CD4-positive, alpha-beta T cell (primary cell): ENCODE data around the gene CPNE9. TPM values are rescaled to one million over a fixed set of nuclear protein-coding genes. Genes with fewer than 3 reads are reported as not detected.

ENCODE experiments used
- ATAC-seq: fragments of 200-7000 bp; cut with Tn5 transposase; one replicate; pipeline ENCODE4 v1.10.0; 2022; ENCODE audit warnings: mild to moderate bottlenecking; ENCODE audit not compliant: poor library complexity
- CTCF ChIA-PET: fragments of 350-600 bp; sonication (Branson Sonifier 250); formaldehyde crosslinking; loops from one replicate; lab custom pipeline; 2021; ENCODE audit warnings: antibody characterized with exemption, inconsistent platforms; lab: Charles Lee
- POLR2A ChIA-PET: fragments of 350-600 bp; sonication (Branson Sonifier 250); formaldehyde crosslinking; loops from one replicate; lab custom pipeline; 2021; ENCODE audit warnings: antibody characterized with exemption, inconsistent platforms; lab: Charles Lee
- DNase-seq, 14 experiments: peaks; one replicate each; pipeline ENCODE4 v3.0.0-alpha.2; 2013 to 2020; ENCODE audit warnings: mixed read lengths in 2 of 14
- H3K27ac ChIP-seq, 2 donors: one replicate each; pipeline versions ENCODE4 v1.5.1 to v1.7.0; 2013; ENCODE audit warnings: low read length in 2 of 2, low read depth in 1 of 2, mild to moderate bottlenecking in 1 of 2
- H3K27me3 ChIP-seq, 2 experiments: 1 replicate in 1 of 2; 2 replicates in 1 of 2; pipeline versions ENCODE4 v1.6.1 to v1.7.0; 2013; ENCODE audit warnings: low read length in 2 of 2, control low read depth in 1 of 2, mild to moderate bottlenecking in 1 of 2, moderate library complexity in 1 of 2; ENCODE audit not compliant: insufficient read depth in 2 of 2, control insufficient read depth in 1 of 2
- H3K36me3 ChIP-seq: one replicate; pipeline ENCODE4 v1.6.1; 2013; ENCODE audit warnings: low read length, control low read depth; ENCODE audit not compliant: insufficient read depth
- H3K4me1 ChIP-seq: one replicate; pipeline ENCODE4 v1.6.1; 2013; ENCODE audit warnings: low read length, control low read depth; ENCODE audit not compliant: insufficient read depth
- H3K4me3 ChIP-seq: one replicate; pipeline ENCODE4 v1.5.1; 2013; ENCODE audit warnings: mild to moderate bottlenecking, low read length, moderate library complexity
- H3K9me3 ChIP-seq, 2 experiments: 1 replicate in 1 of 2; 2 replicates in 1 of 2; pipeline versions ENCODE4 v1.6.1 to v1.7.0; 2013; ENCODE audit warnings: low read length in 2 of 2, mild to moderate bottlenecking in 2 of 2, control low read depth in 1 of 2, moderate library complexity in 1 of 2; ENCODE audit not compliant: control insufficient read depth in 1 of 2, insufficient read depth in 1 of 2
- H3K27ac Mint-ChIP-seq: one replicate; pipeline ENCODE4 v1.8.0; 2020; ENCODE audit warnings: mixed read lengths
- H3K27me3 Mint-ChIP-seq: one replicate; pipeline ENCODE4 v1.8.0; 2021; ENCODE audit warnings: mixed read lengths
- H3K36me3 Mint-ChIP-seq: one replicate; pipeline ENCODE4 v1.8.0; 2021; ENCODE audit warnings: low read depth, mixed read lengths
- H3K4me1 Mint-ChIP-seq: one replicate; pipeline ENCODE4 v1.8.0; 2021; ENCODE audit warnings: low read depth, mixed read lengths
- H3K4me3 Mint-ChIP-seq: one replicate; pipeline ENCODE4 v1.8.0; 2020; ENCODE audit warnings: mild to moderate bottlenecking, mixed read lengths
- H3K9me3 Mint-ChIP-seq: one replicate; pipeline ENCODE4 v1.8.0; 2020; ENCODE audit warnings: mixed read lengths
- CTCF ChIP-seq: fragments of 200-600 bp; IDR thresholded peaks from one replicate; pipeline ENCODE4 v1.8.0; 2022; ENCODE audit warnings: antibody characterized with exemption, mild to moderate bottlenecking
- intact Hi-C, 2 experiments: fragments of 100-400 bp; cut with DNase I in 1 of 2; cut with micrococcal nuclease in 1 of 2; formaldehyde crosslinking; loops; one replicate each; pipeline versions ENCODE4 v1.15.1 to v1.9.0; 2023 to 2025; cut with DNase I, micrococcal nuclease
- total RNA-seq, 174 experiments: library from RNA in 2 of 174; stranded (reverse) in 2 of 174; gene quantifications; one replicate each; pipeline ENCODE4 v1.2.3 and lab custom pipeline; 2021 to 2026

Gene CPNE9
- total RNA-seq, 2 experiments from 2014 or later = 0.33 to 0.45 TPM

- no peak for ATAC-seq
- no peak overlapping the region for H3K4me3 ChIP-seq
- no peak overlapping the region for H3K4me3 Mint-ChIP-seq
- H3K9me3 Mint-ChIP-seq = no peaks in the 10 kb centered on the region
- peaks cover 12% of the 10 kb centered on the region for H3K4me1 Mint-ChIP-seq
- H3K27me3 ChIP-seq = peaks cover 15 to 17% of the 10 kb centered on the region in 2 experiments
- no peak for DNase-seq
- no peak for TF ChIP-seq CTCF
- peaks cover 0 to 17% of the 10 kb centered on the region in 2 experiments for H3K9me3 ChIP-seq
- H3K4me1 ChIP-seq = peaks cover 14% of the 10 kb centered on the region
- ChIA-PET POLR2A (interaction anchor here (1.7 kb wide), 1 partner anchor 29 kb away, joined by 5 read pairs; the partner anchor contains the start of gene BRPF1), CTCF (no interaction called here)
- H3K36me3 Mint-ChIP-seq = peaks cover 57% of the 10 kb centered on the region
- H3K27me3 Mint-ChIP-seq = peaks cover 33% of the 10 kb centered on the region
- H3K27ac Mint-ChIP-seq = no peak overlapping the region
- H3K27ac ChIP-seq = no peak overlapping the region
- H3K36me3 ChIP-seq = peaks cover 44% of the 10 kb centered on the region
- intact Hi-C loops = no loop called here
Observed at GRCh38 chr3:9701711-9702110, 1.9 kb upstream of the CPNE9 start.

GRCh38 chr3:9703240-9703639 is 393 bp upstream of the CPNE9 start:
- DNase-seq = no peak
- peaks cover 12% of the 10 kb centered on the region for H3K4me1 Mint-ChIP-seq
- intact Hi-C loops = no loop called here
- ChIA-PET POLR2A (no interaction called here), CTCF (no interaction called here)
- no peak for TF ChIP-seq CTCF
- H3K9me3 Mint-ChIP-seq = no peaks in the 10 kb centered on the region
- H3K4me3 Mint-ChIP-seq = no peak overlapping the region
- peaks cover 33% of the 10 kb centered on the region for H3K27me3 Mint-ChIP-seq
- Histone ChIP-seq H3K27me3 (peaks cover 15 to 17% of the 10 kb centered on the region in 2 experiments), H3K4me3 (no peak overlapping the region), H3K27ac (no peak overlapping the region), H3K4me1 (peaks cover 14% of the 10 kb centered on the region), H3K36me3 (peaks cover 28% of the 10 kb centered on the region), H3K9me3 (peaks cover 0 to 17% of the 10 kb centered on the region in 2 experiments)
- H3K36me3 Mint-ChIP-seq = peaks cover 41% of the 10 kb centered on the region
- no peak for ATAC-seq
- H3K27ac Mint-ChIP-seq = no peak overlapping the region

DNA sequence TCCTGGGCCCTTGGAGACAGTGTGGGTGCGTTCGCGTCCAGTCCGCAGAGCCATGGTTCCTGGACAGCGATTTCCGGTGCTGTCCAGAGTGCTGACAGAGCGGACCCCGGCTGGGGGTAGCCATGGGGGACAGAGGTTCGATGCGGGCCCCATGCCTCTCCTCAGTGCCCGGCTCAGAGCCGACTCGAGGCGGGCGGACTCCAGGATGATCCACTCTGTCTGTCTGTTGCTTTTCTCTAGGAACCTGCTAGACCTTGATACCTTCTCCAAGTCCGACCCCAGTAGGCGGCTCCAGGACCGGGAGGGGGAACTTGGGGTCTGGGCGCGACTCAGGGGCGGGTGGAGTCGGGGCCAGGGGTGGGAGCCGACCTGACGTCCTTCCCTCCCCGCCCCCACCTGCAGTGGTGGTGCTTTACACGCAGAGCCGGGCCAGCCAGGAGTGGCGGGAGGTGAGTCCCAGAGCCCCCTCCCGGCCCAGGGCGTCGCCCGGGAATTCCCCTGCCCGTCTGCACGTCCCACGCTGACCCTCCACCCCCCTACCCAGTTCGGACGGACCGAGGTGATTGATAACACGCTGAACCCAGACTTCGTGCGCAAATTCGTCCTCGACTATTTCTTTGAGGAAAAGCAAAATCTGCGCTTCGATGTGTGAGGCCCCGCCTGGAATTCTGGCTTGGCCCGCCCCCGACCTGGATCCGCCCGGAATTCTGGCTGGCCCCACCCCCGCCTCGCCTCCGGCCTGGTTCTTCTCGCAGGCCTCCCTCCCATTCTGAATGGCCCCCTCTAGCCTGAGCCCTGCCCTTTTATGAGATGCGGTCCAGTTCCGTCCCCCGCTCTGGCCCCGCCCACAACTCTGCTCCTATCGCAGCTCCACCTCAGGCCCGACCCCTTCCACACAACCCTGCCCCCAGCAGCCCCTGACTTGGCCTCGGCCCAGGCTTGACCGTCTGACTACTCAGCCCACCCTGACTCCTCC is 1.0 kb downstream of the CPNE9 start:
- Histone ChIP-seq H3K27me3 (peaks cover 15 to 17% of the 10 kb centered on the region in 2 experiments), H3K4me3 (peak overlapping the region; percentile 13), H3K27ac (no peak overlapping the region), H3K4me1 (peaks cover 14% of the 10 kb centered on the region), H3K36me3 (peaks cover 23% of the 10 kb centered on the region), H3K9me3 (peaks cover 0 to 17% of the 10 kb centered on the region in 2 experiments)
- intact Hi-C loops = loop anchor here in 1 of 2 experiments (2.0 kb wide), 1 partner anchor 22 kb away; no protein-coding TSS in a partner anchor
- H3K27ac Mint-ChIP-seq = no peak overlapping the region
- ATAC-seq = peak; percentile 24
- H3K4me3 Mint-ChIP-seq = peak overlapping the region; percentile 25
- peaks cover 34% of the 10 kb centered on the region for H3K36me3 Mint-ChIP-seq
- ChIA-PET CTCF (no interaction called here), POLR2A (no interaction called here)
- peaks cover 12% of the 10 kb centered on the region for H3K4me1 Mint-ChIP-seq
- peaks cover 33% of the 10 kb centered on the region for H3K27me3 Mint-ChIP-seq
- TF ChIP-seq CTCF = no peak
- no peaks in the 10 kb centered on the region for H3K9me3 Mint-ChIP-seq
- DNase-seq = peak in 4 of 14 experiments; percentile 5 to 40 (median 20)
